Trophoblast cell (in vitro differentiated cells and primary cell): ENCODE measurements around the gene C3orf52. TPM values are rescaled to one million over a fixed set of nuclear protein-coding genes. Genes with fewer than 3 reads are reported as not detected.
"Not testable (repeated sequence)": the region's sequence is repeated elsewhere in the genome, so short reads cannot be mapped to it uniquely, and the experiment has no call there.

Experiments
- DNase-seq, 2 donors: peaks; one replicate each; pipeline ENCODE4 v3.0.0-alpha.2; 2016
- H2AFZ ChIP-seq: 2 replicates; pipeline ENCODE4 v1.6.1; 2013; ENCODE audit warnings: low read length, moderate library complexity, mild to moderate bottlenecking; ENCODE audit not compliant: insufficient read depth, poor library complexity
- H2AK5ac ChIP-seq: 2 replicates; pipeline ENCODE4 v1.6.1; 2013; ENCODE audit warnings: mild to moderate bottlenecking, low read length
- H2BK120ac ChIP-seq: 2 replicates; pipeline ENCODE4 v1.6.1; 2013; ENCODE audit warnings: low read length, mild to moderate bottlenecking, moderate library complexity; ENCODE audit not compliant: insufficient read depth, poor library complexity
- H2BK12ac ChIP-seq: 2 replicates; pipeline ENCODE4 v1.6.1; 2013; ENCODE audit warnings: mild to moderate bottlenecking, low read length, moderate library complexity
- H2BK5ac ChIP-seq: 2 replicates; pipeline ENCODE4 v1.6.1; 2013; ENCODE audit warnings: low read length, low read depth, moderate library complexity, mild to moderate bottlenecking; ENCODE audit not compliant: poor library complexity
- H3K14ac ChIP-seq: 2 replicates; pipeline ENCODE4 v1.6.1; 2013; ENCODE audit warnings: mild to moderate bottlenecking, low read length
- H3K18ac ChIP-seq: 2 replicates; pipeline ENCODE4 v1.6.1; 2013; ENCODE audit warnings: mild to moderate bottlenecking, low read length
- H3K23ac ChIP-seq: 2 replicates; pipeline ENCODE4 v1.6.1; 2013; ENCODE audit warnings: low read length
- H3K27ac ChIP-seq: 2 replicates; pipeline ENCODE4 v1.5.1; 2013; ENCODE audit warnings: low read depth, mild to moderate bottlenecking, inconsistent platforms, low read length, moderate library complexity
- H3K27me3 ChIP-seq: 2 replicates; pipeline ENCODE4 v1.6.1; 2013; ENCODE audit warnings: inconsistent platforms, mild to moderate bottlenecking, low read length, moderate library complexity; ENCODE audit not compliant: insufficient read depth
- H3K36me3 ChIP-seq, 2 experiments: 1 replicate in 1 of 2; 2 replicates in 1 of 2; pipeline ENCODE4 v1.6.1; 2013; ENCODE audit warnings: low read length in 2 of 2, mild to moderate bottlenecking in 2 of 2, moderate library complexity in 1 of 2; ENCODE audit not compliant: insufficient read depth in 2 of 2, control insufficient read depth in 1 of 2
- H3K4ac ChIP-seq: 2 replicates; pipeline ENCODE4 v1.6.1; 2013; ENCODE audit warnings: low read depth, mild to moderate bottlenecking, low read length, moderate library complexity
- H3K4me1 ChIP-seq, 2 experiments: 1 replicate in 1 of 2; 2 replicates in 1 of 2; pipeline ENCODE4 v1.6.1; 2013; ENCODE audit warnings: low read length in 2 of 2, mild to moderate bottlenecking in 2 of 2, moderate library complexity in 1 of 2; ENCODE audit not compliant: insufficient read depth in 2 of 2, control insufficient read depth in 1 of 2
- H3K4me2 ChIP-seq: 2 replicates; pipeline ENCODE4 v1.6.1; 2013; ENCODE audit warnings: inconsistent platforms, mild to moderate bottlenecking, low read length, moderate library complexity
- H3K4me3 ChIP-seq: 2 replicates; pipeline ENCODE4 v1.5.1; 2013; ENCODE audit warnings: mild to moderate bottlenecking, low read depth, low read length, inconsistent platforms
- H3K79me1 ChIP-seq: one replicate; pipeline ENCODE4 v1.6.1; 2013; ENCODE audit warnings: low read length
- H3K79me2 ChIP-seq: 2 replicates; pipeline ENCODE4 v1.6.1; 2013; ENCODE audit warnings: low read length, mild to moderate bottlenecking; ENCODE audit not compliant: control insufficient read depth, insufficient read depth, poor library complexity
- H3K9ac ChIP-seq: 2 replicates; pipeline ENCODE4 v1.6.1; 2013; ENCODE audit warnings: mild to moderate bottlenecking, low read length
- H3K9me3 ChIP-seq: 2 replicates; pipeline ENCODE4 v1.6.1; 2013; ENCODE audit warnings: low read depth, mild to moderate bottlenecking, control low read depth, inconsistent platforms, low read length; ENCODE audit not compliant: insufficient read depth
- H4K12ac ChIP-seq: 2 replicates; pipeline ENCODE4 v1.6.1; 2013; ENCODE audit warnings: low read depth, mild to moderate bottlenecking, low read length, moderate library complexity
- H4K8ac ChIP-seq: 2 replicates; pipeline ENCODE4 v1.6.1; 2013; ENCODE audit warnings: low read depth, mild to moderate bottlenecking, low read length, moderate library complexity
- H4K91ac ChIP-seq: one replicate; pipeline ENCODE4 v1.6.1; 2013; ENCODE audit warnings: low read depth, mild to moderate bottlenecking, low read length, moderate library complexity
- WGBS: extraction: QIAGEN DNeasy Blood & Tissue Kit; methylation state at CpG from one replicate; pipeline ENCODE4 v1.1.7; 2013; ENCODE audit warnings: missing lambda C conversion rate; ENCODE audit not compliant: insufficient read length, insufficient coverage; ENCODE audit errors: extremely low coverage; 5-methylcytosine and 5-hydroxymethylcytosine counted together
- polyA plus RNA-seq: library from polyadenylated mRNA; stranded (reverse); fragments of 200-250 nt; gene quantifications from 2 replicates; pipeline ENCODE4 v1.2.3, GENCODE V29; 2013

C3orf52 gene, protein sequence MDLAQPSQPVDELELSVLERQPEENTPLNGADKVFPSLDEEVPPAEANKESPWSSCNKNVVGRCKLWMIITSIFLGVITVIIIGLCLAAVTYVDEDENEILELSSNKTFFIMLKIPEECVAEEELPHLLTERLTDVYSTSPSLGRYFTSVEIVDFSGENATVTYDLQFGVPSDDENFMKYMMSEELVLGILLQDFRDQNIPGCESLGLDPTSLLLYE
- 11.3 and 11.6 TPM in 2 replicates for polyA plus RNA-seq

DNA sequence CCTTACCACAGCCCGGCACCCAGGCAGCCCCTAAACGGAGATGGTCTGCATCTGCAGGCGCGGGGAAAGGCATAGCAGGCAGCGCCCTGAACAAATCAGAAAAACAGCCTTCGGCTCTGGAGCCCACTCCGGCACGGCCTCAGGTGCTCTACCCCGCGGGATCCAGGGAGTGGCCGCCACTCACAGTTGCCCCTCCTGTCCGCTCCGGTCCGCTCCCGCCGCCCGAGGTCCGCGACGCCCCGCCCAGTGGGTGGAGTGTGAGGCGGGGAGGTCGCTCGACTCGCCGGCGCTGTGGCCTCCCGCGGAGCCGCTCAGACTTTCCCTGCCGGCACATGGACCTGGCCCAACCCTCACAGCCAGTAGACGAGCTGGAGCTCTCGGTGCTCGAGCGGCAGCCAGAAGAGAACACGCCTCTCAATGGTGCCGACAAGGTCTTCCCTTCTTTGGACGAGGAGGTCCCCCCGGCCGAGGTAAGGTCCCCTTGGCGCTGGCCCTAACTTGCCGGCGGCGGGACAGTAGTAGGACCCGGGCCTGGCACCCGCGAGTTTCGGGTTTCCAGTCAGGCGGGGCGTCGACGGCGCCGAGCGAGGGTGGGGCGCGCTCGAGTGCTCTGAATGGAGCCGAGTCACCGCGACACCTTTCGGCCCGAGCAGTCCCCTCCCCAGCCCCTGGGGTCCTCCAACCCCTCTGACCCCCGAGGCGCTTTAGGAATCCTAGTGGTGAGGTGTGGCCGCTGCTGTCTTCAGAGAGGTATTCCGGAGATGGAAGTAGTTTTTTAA, at the start of gene C3orf52:
Gene C3orf52 (plus strand): TSS at position 314 of the 779 bp plus-strand sequence. CDS start 19 bp downstream, at position 333.
- no peak within 1 kb of the TSS for H3K4ac ChIP-seq
- no CpG with 5 or more reads among the region's 67 CpGs for WGBS
- peak within 1 kb of the TSS; percentile 5 for H2BK12ac ChIP-seq
- H4K91ac ChIP-seq, result peak within 1 kb of the TSS; percentile 16
- H3K23ac ChIP-seq, result no peak within 1 kb of the TSS
- DNase-seq, result peak; percentile 87 to 90
- no peak within 1 kb of the TSS for H3K14ac ChIP-seq
- peak within 1 kb of the TSS; percentile 63 for H4K8ac ChIP-seq
- H2AFZ ChIP-seq, result peak within 1 kb of the TSS; percentile 38
- peaks cover 2% of the 10 kb centered on the region for H3K79me1 ChIP-seq
- H3K18ac ChIP-seq, result peak within 1 kb of the TSS; percentile 20
- H3K4me1 ChIP-seq, result peaks cover 21 to 29% of the 10 kb centered on the region in 2 experiments
- H3K36me3 ChIP-seq, result no peaks in the 10 kb centered on the region
- H3K27me3 ChIP-seq, result no peaks in the 10 kb centered on the region
- peak within 1 kb of the TSS; percentile 37 for H2BK120ac ChIP-seq
- H3K4me3 ChIP-seq, result peak within 1 kb of the TSS; percentile 72
- H4K12ac ChIP-seq, result no peak within 1 kb of the TSS
- no peaks in the 10 kb centered on the region for H3K9me3 ChIP-seq
- no peaks in the 10 kb centered on the region for H3K79me2 ChIP-seq
- H3K4me2 ChIP-seq, result peak within 1 kb of the TSS; percentile 74
- H3K9ac ChIP-seq, result no peak within 1 kb of the TSS
- peak within 1 kb of the TSS; percentile 9 for H3K27ac ChIP-seq
- H2AK5ac ChIP-seq, result no peak within 1 kb of the TSS
- peak within 1 kb of the TSS; percentile 12 for H2BK5ac ChIP-seq

DNA sequence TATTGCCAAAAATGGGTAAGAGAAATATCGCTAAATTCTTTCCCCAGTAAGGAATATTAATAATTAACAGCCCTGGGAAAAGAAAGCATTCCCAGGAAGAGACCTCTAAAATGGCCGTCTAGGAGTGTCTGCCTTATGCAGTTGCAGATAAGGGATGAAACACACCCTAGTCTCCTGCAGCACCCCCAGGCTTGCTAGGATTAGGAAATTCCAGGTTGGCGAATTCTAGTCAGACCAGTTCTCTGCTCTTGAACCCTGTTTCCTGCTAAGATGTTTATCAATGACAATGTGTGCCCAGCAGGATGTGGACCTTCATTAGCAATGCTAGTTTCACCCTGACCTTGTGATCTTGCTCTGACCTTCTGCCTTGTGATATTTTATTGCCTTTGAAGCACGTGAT, 49.0 kb upstream of the C3orf52 start:
- H3K9me3 ChIP-seq, H3K4me1 ChIP-seq, DNase-seq, H2BK12ac ChIP-seq, H3K27me3 ChIP-seq, H3K27ac ChIP-seq, H3K18ac ChIP-seq, H3K14ac ChIP-seq, H4K8ac ChIP-seq, H2BK5ac ChIP-seq, H4K91ac ChIP-seq, H2AFZ ChIP-seq, H3K4me3 ChIP-seq, H2BK120ac ChIP-seq, H2AK5ac ChIP-seq, H3K4ac ChIP-seq, H3K36me3 ChIP-seq, H3K79me2 ChIP-seq, H3K4me2 ChIP-seq, H3K9ac ChIP-seq, H3K79me1 ChIP-seq, H4K12ac ChIP-seq, H3K23ac ChIP-seq: not testable (repeated sequence)
- WGBS, result no CpG with 5 or more reads among the region's 4 CpGs

- H3K4me2 ChIP-seq, result no peak overlapping the region
- H3K4ac ChIP-seq, result no peak overlapping the region
- H2AFZ ChIP-seq, result no peak overlapping the region
- H3K23ac ChIP-seq, result no peak overlapping the region
- H2BK12ac ChIP-seq, result no peak overlapping the region
- no peaks in the 10 kb centered on the region for H3K79me1 ChIP-seq
- H3K18ac ChIP-seq, result no peak overlapping the region
- no peak overlapping the region for H3K27ac ChIP-seq
- H4K12ac ChIP-seq, result no peak overlapping the region
- H3K4me1 ChIP-seq, result no peaks in the 10 kb centered on the region
- H3K4me3 ChIP-seq, result no peak overlapping the region
- no peaks in the 10 kb centered on the region for H3K27me3 ChIP-seq
- H3K14ac ChIP-seq, result no peak overlapping the region
- H3K79me2 ChIP-seq, result no peaks in the 10 kb centered on the region
- H3K9me3 ChIP-seq, result no peaks in the 10 kb centered on the region
- WGBS, result no CpG with 5 or more reads among the region's 3 CpGs
- no peaks in the 10 kb centered on the region for H3K36me3 ChIP-seq
- DNase-seq, result peak in 1 of 2 donors; percentile 52
- H2BK120ac ChIP-seq, result no peak overlapping the region
- no peak overlapping the region for H2AK5ac ChIP-seq
- H4K91ac ChIP-seq, result no peak overlapping the region
- H4K8ac ChIP-seq, result no peak overlapping the region
- no peak overlapping the region for H3K9ac ChIP-seq
- H2BK5ac ChIP-seq, result no peak overlapping the region
Observed at GRCh38 chr3:112038863-112039262, 47.3 kb upstream of the C3orf52 start.

- Histone ChIP-seq H3K4ac (no peak overlapping the region), H3K9me3 (no peaks in the 10 kb centered on the region), H3K79me2 (no peaks in the 10 kb centered on the region), H2BK5ac (no peak overlapping the region), H3K14ac (no peak overlapping the region), H3K4me2 (no peak overlapping the region), H3K27ac (no peak overlapping the region), H3K18ac (no peak overlapping the region), H2BK12ac (no peak overlapping the region), H3K27me3 (no peaks in the 10 kb centered on the region), H3K9ac (no peak overlapping the region), H2AFZ (no peak overlapping the region), H3K79me1 (no peaks in the 10 kb centered on the region), H2AK5ac (no peak overlapping the region), H2BK120ac (no peak overlapping the region), H4K91ac (no peak overlapping the region), H3K4me3 (no peak overlapping the region), H4K8ac (no peak overlapping the region), H3K23ac (no peak overlapping the region), H3K36me3 (no peaks in the 10 kb centered on the region), H3K4me1 (no peaks in the 10 kb centered on the region), H4K12ac (no peak overlapping the region)
- no peak for DNase-seq
Observed at GRCh38 chr3:112041321-112041720, 44.9 kb upstream of the C3orf52 start.
